ENCODE results near the gene FAM221B. TPM values are rescaled to one million over a fixed set of nuclear protein-coding genes. Genes with fewer than 3 reads are reported as not detected.

The FAM221B gene
- total and polyA plus RNA-seq, 2 of the 4 experiments (the other 2 are of a cell fraction): not detected

- H3K27me3 ChIP-seq (ENCODE audit: control insufficient read depth, insufficient read depth, low read length): no peaks in the 10 kb centered on the region
- TF ChIP-seq RAD21 (IDR thresholded peaks at IDR 0.05; ENCODE audit: low read length) (no peak), ELK1 (IDR thresholded peaks at IDR 0.05; ENCODE audit: borderline replicate concordance, low read depth, low read length) (no peak), NFE2L2 (IDR thresholded peaks at IDR 0.05; ENCODE audit: low read depth, low read length) (no peak), CTCF (conservative IDR thresholded peaks at IDR 0.05; ENCODE audit: low read depth, low read length) (no peak), SMC3 (IDR thresholded peaks at IDR 0.05; ENCODE audit: low read depth, low read length) (no peak), CHD1 (IDR thresholded peaks at IDR 0.05; ENCODE audit: low read depth, low read length) (no peak), POLR2A (IDR thresholded peaks at IDR 0.05; ENCODE audit: low read depth, low read length) (no peak), MAFK (IDR thresholded peaks at IDR 0.05; ENCODE audit: low read depth, low read length) (no peak), MAZ (IDR thresholded peaks at IDR 0.05; ENCODE audit: borderline replicate concordance, low read depth, low read length) (no peak), MXI1 (IDR thresholded peaks at IDR 0.05; ENCODE audit: borderline replicate concordance, low read depth, low read length) (no peak), USF2 (IDR thresholded peaks at IDR 0.05; ENCODE audit: low read depth, low read length) (no peak), CEBPB (IDR thresholded peaks at IDR 0.05; ENCODE audit: low read depth, low read length) (no peak), FOS (IDR thresholded peaks at IDR 0.05; ENCODE audit: low read depth, low read length) (no peak), BHLHE40 (IDR thresholded peaks at IDR 0.05; ENCODE audit: low read depth, low read length) (no peak), RCOR1 (IDR thresholded peaks at IDR 0.05; ENCODE audit: insufficient replicate concordance, low read length) (no peak)
- H3K79me1 ChIP-seq (ENCODE audit: low read depth in 1 of 2, low read length in 2 of 2): peaks cover 27 to 67% of the 10 kb centered on the region in 2 experiments
- dilution Hi-C loops (cut with HindIII; ENCODE audit: low sequenced_read_pairs, unreplicated experiment) (no loop called here), in situ Hi-C loops (cut with MboI; ENCODE audit: low sequenced_read_pairs) (no loop called here), intact Hi-C loops (cut with micrococcal nuclease) (no loop called here)
- H4K8ac ChIP-seq (ENCODE audit: low read depth in 2 of 2, low read length in 2 of 2): no peak overlapping the region
- H3K27ac ChIP-seq (ENCODE audit: insufficient read depth, low read length): no peak overlapping the region
- H3K9me1 ChIP-seq (ENCODE audit: insufficient read depth, low read length): peaks cover 54% of the 10 kb centered on the region
- H3K4me2 ChIP-seq (ENCODE audit: low read depth, low read length): no peak overlapping the region
- no peak overlapping the region for H3K4me3 ChIP-seq (ENCODE audit: insufficient read depth, low read depth, low read length)
- H3K14ac ChIP-seq (replicated peaks; ENCODE audit: low read depth, low read length): peak overlapping the region; percentile 55; the same call in 1 of the 2 replicates
- ATAC-seq (ENCODE audit: low read depth) (no peak), DNase-seq (peak; percentile 22)
- no peaks in the 10 kb centered on the region for H4K20me1 ChIP-seq (ENCODE audit: insufficient read depth, low read length)
- H2AFZ ChIP-seq (replicated peaks; ENCODE audit: low read length, poor library complexity): no peak overlapping the region
- 0 out of 2 replicates have a peak overlapping the region, but pooled peaks have one; percentile 24 for H2BK20ac ChIP-seq (ENCODE audit: low read depth, low read length)
- POLR2A ChIA-PET (ENCODE audit: unreplicated experiment): interaction anchor here (1.3 kb wide), 1 partner anchor 16 kb away, joined by 4 read pairs; the partner anchor contains the start of gene SPAG8
- H4K5ac ChIP-seq (ENCODE audit: low read depth, low read length): no peak overlapping the region
- H3K23ac ChIP-seq (ENCODE audit: low read depth, low read length): peak overlapping the region; percentile 29; the same call in 1 of the 2 replicates
- H3K9ac ChIP-seq (ENCODE audit: low read depth, low read length): no peak overlapping the region
- no peak overlapping the region; the same call in 1 of the 2 replicates for H2BK120ac ChIP-seq (ENCODE audit: low read depth, low read length)
- no peak overlapping the region for H3K56ac ChIP-seq (ENCODE audit: extremely low read depth, insufficient read depth, low read length)
- H3K18ac ChIP-seq (ENCODE audit: low read depth, low read length): no peak overlapping the region
- CTCF ChIA-PET: interaction anchor here (0.5 to 1.0 kb wide), 2 partner anchors 31 to 372 kb away, joined by 3 read pairs; no protein-coding TSS in a partner anchor
- no peak overlapping the region for H3K4ac ChIP-seq (ENCODE audit: low read depth, low read length)
- no peak overlapping the region for H2AK5ac ChIP-seq (ENCODE audit: low read depth, low read length)
- H2BK5ac ChIP-seq (ENCODE audit: low read depth, low read length, poor library complexity, severe bottlenecking): no peak overlapping the region
- H3K4me1 ChIP-seq (ENCODE audit: control insufficient read depth, insufficient read depth, low read length): peaks cover 25% of the 10 kb centered on the region
- no peak overlapping the region for H4K91ac ChIP-seq (ENCODE audit: insufficient read depth, low read depth, low read length)
- no peak overlapping the region for H2AK9ac ChIP-seq (replicated peaks; ENCODE audit: low read depth, low read length, poor library complexity)
- no peak overlapping the region; the same call in 2 of the 3 replicates for H2BK15ac ChIP-seq (ENCODE audit: low read depth, low read length)
- no TSS peak for BruUV-seq (replicated peaks)
- H3K9me3 ChIP-seq (ENCODE audit: control insufficient read depth, insufficient read depth, low read length): no peaks in the 10 kb centered on the region
- H3K36me3 ChIP-seq (ENCODE audit: control insufficient read depth, insufficient read depth, low read length): peaks cover 9% of the 10 kb centered on the region
Measured at GRCh38 chr9:35795695-35796094, 32.8 kb downstream of the FAM221B start.
